Amniotic epithelial cell (primary cell): Measurements from ENCODE around the gene NTSR2.
"Not testable (repeated sequence)": the region's sequence is repeated elsewhere in the genome, so short reads cannot be mapped to it uniquely, and the experiment has no call there.

Experiments
- DNase-seq: peaks from one replicate; pipeline ENCODE4 v3.0.0-alpha.2; 2010; ENCODE audit warnings: low read depth

The NTSR2 gene

GRCh38 chr2:11679486-11680181, 9.6 kb upstream of the NTSR2 start:
- no peak for DNase-seq

- no peak for DNase-seq
Measured at GRCh38 chr2:11679016-11679415, 9.0 kb upstream of the NTSR2 start.

- DNase-seq: no peak
Measured at GRCh38 chr2:11678306-11678960, 8.4 kb upstream of the NTSR2 start.

GRCh38 chr2:11677136-11678055, 7.4 kb upstream of the NTSR2 start:
- DNase-seq: no peak

GRCh38 chr2:11676640-11677039, 6.6 kb upstream of the NTSR2 start:
- DNase-seq: no peak

GRCh38 chr2:11675423-11676112, 5.6 kb upstream of the NTSR2 start:
- DNase-seq: no peak

- DNase-seq: no peak
Measured at GRCh38 chr2:11674983-11675382, 5.0 kb upstream of the NTSR2 start.

GRCh38 chr2:11672407-11672806, 2.4 kb upstream of the NTSR2 start:
- DNase-seq: no peak

- no peak for DNase-seq
Measured at GRCh38 chr2:11667866-11668637, 1.9 kb downstream of the NTSR2 start.

GRCh38 chr2:11667194-11667593, 2.8 kb downstream of the NTSR2 start:
- DNase-seq: no peak

- no peak for DNase-seq
Measured at GRCh38 chr2:11665510-11666362, 4.3 kb downstream of the NTSR2 start.

- no peak for DNase-seq
Measured at GRCh38 chr2:11665028-11665427, 5.0 kb downstream of the NTSR2 start.

GRCh38 chr2:11663427-11663826, 6.6 kb downstream of the NTSR2 start:
- DNase-seq: no peak

- no peak for DNase-seq
Measured at GRCh38 chr2:11662882-11663281, 7.1 kb downstream of the NTSR2 start.

- no peak for DNase-seq
Measured at GRCh38 chr2:11661891-11662435, 8.0 kb downstream of the NTSR2 start.

- DNase-seq: not testable (repeated sequence)
Measured at GRCh38 chr2:11660396-11660795, 9.6 kb downstream of the NTSR2 start.

- no peak for DNase-seq
Measured at GRCh38 chr2:11659851-11660250, 10.1 kb downstream of the NTSR2 start.

GRCh38 chr2:11659115-11659475, 10.9 kb downstream of the NTSR2 start:
- no peak for DNase-seq

GRCh38 chr2:11658208-11659114, 11.5 kb downstream of the NTSR2 start:
- DNase-seq: no peak
